HG03066 (cell line): ENCODE results near the gene A4GNT.
"Not testable (repeated sequence)": the region's sequence is repeated elsewhere in the genome, so short reads cannot be mapped to it uniquely, and the experiment has no call there.

ENCODE experiments used
- ATAC-seq: cut with Tn5 transposase; IDR thresholded peaks from one replicate; pipeline ENCODE4 v1.9.1; 2021; ENCODE audit warnings: low read depth; ENCODE audit not compliant: unreplicated experiment

The A4GNT gene

GRCh38 chr3:138124188-138124587 is 8.0 kb downstream of the A4GNT start:
- no peak for ATAC-seq

DNA sequence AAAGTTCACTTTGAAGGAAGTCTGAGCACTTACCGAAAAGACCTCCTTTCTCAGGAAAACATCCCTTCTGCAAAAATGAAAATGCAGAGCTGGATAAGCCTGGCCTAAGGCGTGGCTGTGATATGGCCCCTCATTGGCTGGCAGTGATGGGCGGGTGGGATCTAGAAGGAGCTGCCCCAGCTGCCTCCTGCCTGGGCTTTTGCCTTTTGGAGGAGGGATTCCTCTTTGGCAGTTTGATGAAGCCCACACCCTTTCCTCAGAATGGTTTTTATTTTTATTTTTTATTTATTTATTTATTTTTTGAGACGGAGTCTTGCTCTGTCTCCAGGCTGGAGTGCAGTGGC is 12.8 kb downstream of the A4GNT start:
- no peak for ATAC-seq

- peak; percentile 51 for ATAC-seq
These were observed 13.4 kb downstream of the A4GNT start for GRCh38 chr3:138118612-138119422.

GRCh38 chr3:138114988-138115971 is 16.9 kb downstream of the A4GNT start, which contains the start of gene DZIP1L:
DZIP1L (minus strand) TSS chr3:138115608; CDS start chr3:138103971, 11,637 bp downstream.
- ATAC-seq: peak; percentile 89

DNA sequence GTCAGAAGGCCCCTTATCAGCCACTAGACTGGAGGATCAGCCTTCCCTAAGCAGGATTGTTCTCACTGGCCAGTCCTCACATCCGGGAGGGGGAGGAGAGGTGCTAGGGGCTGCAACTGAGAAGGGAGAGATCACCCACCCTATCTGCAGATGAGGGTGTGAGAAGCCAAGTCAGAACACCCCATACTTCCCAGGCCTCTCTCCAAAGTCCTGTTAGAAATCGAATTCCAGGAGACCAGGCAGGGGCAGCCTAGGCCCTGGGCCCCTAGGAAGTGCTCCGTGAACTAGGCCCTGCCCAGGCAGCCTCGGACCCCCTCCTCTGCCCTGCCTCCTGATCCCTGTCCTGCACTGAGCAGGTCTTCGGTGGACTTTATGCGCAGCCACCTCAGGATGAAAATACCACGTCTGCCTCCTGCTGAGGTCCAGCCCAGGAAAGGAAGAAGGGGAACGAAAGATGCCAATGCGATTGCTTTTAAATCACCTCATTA is 17.7 kb downstream of the A4GNT start:
- no peak for ATAC-seq

DNA sequence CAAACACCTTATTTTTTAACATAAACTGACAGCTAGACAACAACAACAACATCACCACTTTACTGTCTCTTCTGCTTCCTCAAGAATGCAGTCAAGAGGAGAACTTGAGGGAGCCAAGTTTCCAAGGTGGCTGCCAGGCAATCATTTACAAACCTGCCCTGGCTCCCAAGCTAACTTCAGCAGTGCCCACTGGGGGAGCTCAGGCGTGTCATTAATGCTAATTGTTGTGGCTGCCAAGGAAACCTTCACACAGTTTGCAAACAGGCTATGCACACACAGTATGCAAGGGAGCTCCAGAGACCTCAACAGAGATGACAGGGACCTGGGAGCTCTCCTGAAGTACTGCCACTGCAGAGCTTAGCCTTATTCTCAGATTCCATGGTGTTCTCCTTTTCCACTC is 18.9 kb downstream of the A4GNT start:
- no peak for ATAC-seq

DNA sequence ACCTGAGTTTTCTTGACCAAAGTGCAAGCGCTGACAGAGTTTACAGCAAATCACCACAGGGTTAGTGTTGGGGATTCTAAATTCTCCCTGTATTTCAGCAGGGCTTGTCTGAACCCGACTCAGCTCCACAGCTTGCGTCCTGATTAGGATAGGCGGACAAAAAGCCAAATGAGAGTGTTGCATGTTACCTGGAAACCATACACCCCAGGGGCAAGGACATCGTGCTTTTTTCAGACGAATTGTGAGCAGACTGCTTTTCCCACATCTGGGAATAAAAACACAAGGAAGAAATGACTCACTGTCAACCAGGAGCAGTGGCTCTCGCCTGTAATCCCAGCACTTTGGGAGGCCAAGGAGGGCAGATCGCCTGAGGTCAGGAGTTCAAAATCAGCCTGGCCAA is 19.8 kb downstream of the A4GNT start:
- ATAC-seq: no peak

DNA sequence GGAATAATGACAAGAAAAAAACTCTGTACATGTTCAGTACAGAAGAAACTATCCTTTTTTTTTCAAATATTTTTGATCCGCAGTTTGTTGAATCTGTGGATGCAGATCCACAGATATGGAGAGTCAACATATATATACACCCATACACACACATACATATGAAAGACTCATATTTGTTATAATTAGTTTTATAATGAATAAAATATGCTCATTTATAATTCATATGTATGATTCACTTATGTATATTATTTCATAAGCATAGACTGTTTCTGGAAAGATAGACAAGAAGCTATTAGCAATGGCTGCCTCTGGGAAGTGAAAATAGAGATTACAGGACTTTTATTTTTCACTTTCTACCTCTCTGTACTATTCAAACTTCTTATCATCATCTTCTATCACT is 26.6 kb downstream of the A4GNT start:
- ATAC-seq: no peak

DNA sequence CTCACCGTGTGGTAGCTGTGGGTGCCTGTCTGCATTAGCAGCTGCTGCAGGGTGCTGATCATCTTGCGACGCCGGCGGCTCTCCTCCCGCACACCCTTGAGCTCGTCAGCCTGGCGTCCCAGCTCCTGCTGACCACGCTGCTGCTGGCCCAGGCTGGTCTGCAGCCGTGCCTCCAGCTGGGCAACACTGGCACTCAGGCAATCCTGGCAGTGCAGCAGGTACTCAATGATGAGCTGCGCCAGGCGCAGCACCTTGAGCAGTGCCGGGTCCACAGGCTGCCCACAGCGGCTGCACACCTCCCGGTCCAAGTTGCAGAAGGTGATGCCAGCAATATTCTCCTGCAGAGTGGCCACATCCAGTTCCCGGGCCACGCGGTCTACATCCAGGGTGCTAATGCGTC is 28.7 kb downstream of the A4GNT start:
- ATAC-seq: no peak

DNA sequence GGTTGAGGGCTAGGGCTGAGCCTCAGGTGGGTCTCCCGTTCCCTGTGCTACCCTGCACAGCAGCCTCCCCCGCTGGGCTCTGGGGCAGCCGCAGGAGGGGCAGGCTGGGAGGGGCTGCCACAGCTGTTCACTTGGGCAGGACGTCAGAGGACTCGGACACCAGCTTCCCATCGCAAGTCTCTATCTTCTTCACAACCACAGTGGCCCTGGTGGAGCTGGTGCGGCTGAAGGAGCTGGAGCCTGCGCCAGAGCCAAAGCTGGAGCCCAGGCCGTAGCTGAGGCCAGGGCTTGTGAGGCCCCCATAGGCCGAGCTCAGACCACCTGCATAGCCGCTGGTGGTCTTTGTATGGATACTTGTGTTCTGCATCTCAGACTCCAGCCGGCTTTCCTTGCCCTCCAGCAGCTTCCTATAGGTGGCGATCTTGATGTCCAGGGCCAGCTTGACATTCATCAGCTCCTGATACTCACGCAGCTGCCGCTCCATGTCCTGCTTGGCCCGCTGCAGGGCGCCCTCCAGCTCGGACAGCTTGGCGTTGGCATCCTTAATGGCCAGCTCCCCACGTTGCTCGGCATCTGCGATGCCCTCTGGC is 30.7 kb downstream of the A4GNT start:
- not testable (repeated sequence) for ATAC-seq

DNA sequence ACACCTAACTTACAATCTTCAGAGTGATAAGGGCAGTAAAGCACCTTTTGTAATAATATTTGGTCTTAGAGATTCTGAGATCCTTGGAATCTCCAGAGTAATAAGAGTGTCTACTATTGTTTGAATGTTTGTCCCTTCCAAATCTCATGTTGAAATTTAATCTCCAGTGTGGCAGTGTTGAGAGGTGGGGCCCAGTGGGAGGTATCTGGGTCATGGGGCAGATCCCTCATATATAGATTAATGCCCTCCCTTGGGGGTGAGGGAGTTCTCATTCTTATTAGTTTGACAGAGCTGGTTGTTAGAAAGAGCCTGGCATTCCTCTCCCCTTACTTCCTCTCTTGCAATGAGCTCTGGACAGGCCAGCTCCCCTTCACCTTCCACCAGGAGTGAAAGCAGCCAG is 32.8 kb downstream of the A4GNT start:
- no peak for ATAC-seq

DNA sequence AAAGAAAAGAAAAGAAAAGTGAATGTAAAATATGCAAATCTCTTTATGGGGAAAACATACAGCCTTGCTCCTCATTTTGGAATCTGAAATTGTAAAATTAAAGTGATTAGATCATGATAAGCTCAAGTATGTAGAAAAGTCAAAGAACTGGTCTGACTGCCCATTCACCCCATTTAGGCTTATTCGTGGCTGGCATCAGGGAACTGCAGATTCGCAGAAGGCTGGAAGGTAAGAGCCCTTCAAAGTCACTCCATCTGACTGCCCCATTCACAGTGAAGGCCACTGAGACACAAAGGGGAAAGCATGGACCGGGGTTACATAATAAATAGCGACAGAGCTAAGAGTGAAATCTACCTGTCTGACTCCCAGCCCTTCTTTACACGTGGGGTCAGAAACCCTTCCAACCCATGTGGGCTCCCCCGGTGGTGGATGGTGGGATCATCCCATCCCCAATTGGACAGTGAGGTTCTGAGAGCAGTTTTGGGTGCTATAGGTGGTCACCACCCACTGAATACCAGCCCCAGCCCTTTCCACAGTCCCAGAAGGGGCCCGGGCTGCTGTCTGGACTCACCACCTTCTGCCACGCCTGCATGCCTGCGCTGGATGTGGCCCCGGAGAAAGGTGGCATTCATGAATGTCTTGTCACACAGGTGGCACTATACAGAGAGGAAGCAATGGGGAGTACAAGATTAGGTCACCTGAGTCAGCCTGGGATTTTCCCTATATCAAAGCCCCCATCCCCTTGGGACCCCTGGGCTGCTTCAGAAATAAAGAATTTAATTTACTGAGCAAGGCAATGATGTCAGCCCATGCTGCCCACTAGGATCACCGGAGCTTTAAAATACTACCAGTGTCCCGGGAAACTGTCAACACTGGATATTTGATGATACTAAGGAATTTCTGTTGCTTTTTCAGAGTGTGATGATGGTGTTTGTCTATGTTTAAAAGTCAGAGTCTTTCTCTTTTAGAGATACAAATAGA is 34.7 kb downstream of the A4GNT start:
- ATAC-seq: no peak

DNA sequence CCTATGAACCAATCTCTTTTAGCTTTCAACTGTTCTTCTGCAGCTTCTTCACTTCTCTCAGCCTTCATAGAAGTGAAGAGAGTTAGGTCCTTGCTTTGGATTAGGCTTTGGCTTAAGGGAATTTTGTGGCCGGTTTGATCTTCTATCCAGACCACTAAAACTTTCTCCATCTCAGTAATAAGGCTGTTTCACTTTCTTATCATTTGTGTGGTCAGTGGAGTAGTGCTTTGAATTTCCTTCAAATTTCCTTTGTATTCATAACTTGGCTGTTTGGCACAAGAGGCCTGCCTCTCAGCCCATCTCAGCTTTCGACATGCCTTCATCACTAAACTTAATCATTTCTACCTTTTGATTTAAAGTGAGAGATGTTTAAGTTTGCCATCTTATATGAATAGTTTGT is 38.5 kb downstream of the A4GNT start:
- ATAC-seq: no peak

GRCh38 chr3:138092023-138092422 is 40.2 kb downstream of the A4GNT start:
- no peak for ATAC-seq

DNA sequence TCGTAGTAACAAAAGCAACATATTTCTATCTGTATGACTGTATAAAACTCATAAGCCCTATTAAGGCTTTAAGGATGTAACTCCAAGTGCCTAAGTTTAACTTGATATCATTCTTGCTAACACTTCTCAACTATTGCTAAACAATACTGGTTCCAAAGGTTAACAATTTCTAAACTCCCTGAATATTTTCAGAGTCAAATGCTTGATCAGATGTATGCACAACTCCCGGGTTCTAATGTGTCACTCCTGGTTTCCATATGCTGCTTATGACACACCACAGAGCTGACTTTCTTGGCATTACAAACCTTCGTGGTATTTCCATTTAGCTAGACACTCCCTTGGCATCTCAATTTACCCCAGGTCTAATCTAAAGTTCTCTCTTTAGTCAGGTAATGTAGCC is 43.1 kb downstream of the A4GNT start:
- ATAC-seq: no peak

GRCh38 chr3:138085745-138086144 is 46.4 kb downstream of the A4GNT start:
- ATAC-seq: not testable (repeated sequence)

DNA sequence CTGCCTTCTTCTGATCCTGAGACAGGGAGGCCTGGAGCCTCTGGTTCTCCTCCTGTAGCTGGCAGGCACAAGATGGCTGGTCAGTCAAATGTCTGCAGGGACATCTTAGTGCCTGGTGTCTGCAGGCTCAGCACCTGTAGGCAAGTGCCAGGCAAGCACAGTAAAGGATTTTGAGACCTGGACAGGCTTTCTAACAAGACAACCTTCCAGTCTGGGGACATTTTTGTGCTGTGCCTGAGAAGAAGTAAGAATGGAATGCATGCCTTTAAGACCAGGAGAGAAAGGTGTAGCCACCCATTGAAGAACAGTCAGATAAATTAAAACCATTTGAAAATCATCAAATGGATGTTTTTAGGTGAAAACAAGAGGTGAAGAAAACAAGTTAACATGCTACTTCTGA is 48.0 kb downstream of the A4GNT start:
- ATAC-seq: no peak

DNA sequence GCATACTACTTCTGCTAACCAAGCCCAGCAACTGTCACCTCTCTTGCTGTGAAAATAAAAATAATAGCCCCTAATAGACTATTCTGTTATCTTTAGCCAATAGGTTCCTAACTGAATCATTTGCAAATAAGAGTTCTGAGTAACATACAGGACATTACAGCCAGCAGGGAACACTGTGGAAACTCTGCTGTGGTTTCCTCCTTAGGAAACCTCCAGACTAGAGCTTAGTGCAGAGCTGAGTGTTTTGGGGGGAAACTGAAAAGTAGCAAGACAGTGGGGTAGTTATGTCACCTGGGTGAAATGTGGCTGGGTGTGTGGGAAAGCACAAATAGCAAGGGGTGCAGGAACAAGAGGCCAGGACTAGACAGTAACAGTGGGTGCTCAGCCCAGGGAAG is 49.2 kb downstream of the A4GNT start:
- ATAC-seq: peak; percentile 6

GRCh38 chr3:138082085-138082991 is 49.9 kb downstream of the A4GNT start:
- peak; percentile 60 for ATAC-seq
